PC-9 (cell line): ENCODE results near the gene SLC22A3. TPM values are rescaled to one million over a fixed set of nuclear protein-coding genes. Genes with fewer than 3 reads are reported as not detected.
A peak's percentile ranks its signal among the peaks of the same experiment; 100 is the strongest.

ENCODE experiments used
- Bru-seq: library from RNA; stranded (reverse); fragments of 400-500 nt; gene quantifications from one replicate; lab custom pipeline; 2021; lab: Mats Ljungman, UMichigan
- BruChase-seq, 2 experiments: library from RNA; stranded (reverse); fragments of 400-500 nt; gene quantifications; one replicate each; lab custom pipeline; 2021; lab: Mats Ljungman, UMichigan
- BruUV-seq: library from RNA; stranded (reverse); fragments of 400-500 nt; replicated peaks from 2 replicates; lab custom pipeline; 2021; lab: Mats Ljungman, UMichigan
- CTCF ChIA-PET: fragments of 300-600 bp; sonication (Branson Sonifier 250); formaldehyde crosslinking; loops from one replicate; lab custom pipeline; 2022; ENCODE audit warnings: antibody characterized with exemption; lab: Charles Lee
- POLR2A ChIA-PET: fragments of 300-600 bp; sonication (Branson Sonifier 250); formaldehyde crosslinking; loops from one replicate; lab custom pipeline; 2022; ENCODE audit warnings: antibody characterized with exemption; ENCODE audit not compliant: unreplicated experiment; lab: Charles Lee
- DNase-seq, 2 experiments: peaks; one replicate each; pipeline versions ENCODE4 v3.0.0 to v3.0.0-alpha.2; 2015 to 2022; ENCODE audit warnings: mixed read lengths in 1 of 2
- H2AFZ ChIP-seq: fragments of 200-600 bp; sonication (generic); 2 replicates; pipeline ENCODE4 v1.8.1; 2017; ENCODE audit warnings: antibody characterized with exemption
- H3F3A ChIP-seq: fragments of 200-600 bp; sonication (generic); 2 replicates; pipeline ENCODE4 v1.8.1; 2017; ENCODE audit warnings: antibody characterized with exemption, mild to moderate bottlenecking, low read depth; ENCODE audit not compliant: insufficient read depth
- H3K27ac ChIP-seq: fragments of 200-600 bp; sonication (generic); 2 replicates; pipeline ENCODE4 v1.6.1; 2016; ENCODE audit warnings: mixed run types
- H3K27me3 ChIP-seq: fragments of 200-600 bp; sonication (generic); 2 replicates; pipeline ENCODE4 v1.6.1; 2016; ENCODE audit warnings: low read depth, mixed run types; ENCODE audit not compliant: insufficient read depth
- H3K36me3 ChIP-seq: fragments of 200-600 bp; sonication (generic); 2 replicates; pipeline ENCODE4 v1.6.1; 2016; ENCODE audit warnings: low read depth, mixed run types
- H3K4me1 ChIP-seq: fragments of 200-600 bp; sonication (generic); replicated peaks from 2 replicates; pipeline ENCODE4 v1.6.1; 2016; ENCODE audit warnings: mixed run types; ENCODE audit not compliant: insufficient read depth
- H3K4me2 ChIP-seq: fragments of 200-600 bp; sonication (generic); 2 replicates; pipeline ENCODE4 v1.6.1; 2017; ENCODE audit warnings: mixed run types
- H3K4me3 ChIP-seq: fragments of 200-600 bp; sonication (generic); 2 replicates; pipeline ENCODE4 v1.6.1; 2016; ENCODE audit warnings: mixed run types
- H3K79me2 ChIP-seq: fragments of 200-600 bp; sonication (generic); 2 replicates; pipeline ENCODE4 v1.6.1; 2017; ENCODE audit warnings: low read depth, mixed run types
- H3K9me2 ChIP-seq: fragments of 200-600 bp; sonication (generic); 2 replicates; pipeline ENCODE4 v1.8.1; 2017; ENCODE audit warnings: mild to moderate bottlenecking; ENCODE audit not compliant: insufficient read depth
- H3K9me3 ChIP-seq: fragments of 200-600 bp; sonication (generic); 2 replicates; pipeline ENCODE4 v1.8.1; 2016; ENCODE audit warnings: low read depth; ENCODE audit not compliant: insufficient read depth
- H4K20me1 ChIP-seq: fragments of 200-600 bp; sonication (generic); 2 replicates; pipeline ENCODE4 v1.8.1; 2017; ENCODE audit not compliant: insufficient read depth
- EZH2 ChIP-seq: fragments of 200-600 bp; sonication (generic); IDR thresholded peaks from 2 replicates; pipeline ENCODE4 v1.8.0; 2017; ENCODE audit warnings: antibody characterized with exemption, low read depth
- intact Hi-C: fragments of 100-400 bp; cut with micrococcal nuclease; formaldehyde crosslinking; loops from one replicate; pipeline ENCODE4 v1.10.0; 2022; ENCODE audit not compliant: unreplicated experiment
- long read RNA-seq: library from polyadenylated mRNA; stranded (forward); transcript quantifications from one replicate; pipeline ENCODE4 v2.0.0, GENCODE V29; 2022
- total RNA-seq: library from RNA; stranded (reverse); gene quantifications from 2 replicates; pipeline ENCODE4 v1.2.3, GENCODE V29; 2021
- TF ChIP-seq, protein P1 (sequence below): fragments of 200-600 bp; sonication (generic); conservative IDR thresholded peaks from 2 replicates; pipeline ENCODE4 v1.6.1; 2017; ENCODE audit warnings: mixed run types, antibody characterized with exemption, mild to moderate bottlenecking, moderate library complexity

Gene SLC22A3, protein sequence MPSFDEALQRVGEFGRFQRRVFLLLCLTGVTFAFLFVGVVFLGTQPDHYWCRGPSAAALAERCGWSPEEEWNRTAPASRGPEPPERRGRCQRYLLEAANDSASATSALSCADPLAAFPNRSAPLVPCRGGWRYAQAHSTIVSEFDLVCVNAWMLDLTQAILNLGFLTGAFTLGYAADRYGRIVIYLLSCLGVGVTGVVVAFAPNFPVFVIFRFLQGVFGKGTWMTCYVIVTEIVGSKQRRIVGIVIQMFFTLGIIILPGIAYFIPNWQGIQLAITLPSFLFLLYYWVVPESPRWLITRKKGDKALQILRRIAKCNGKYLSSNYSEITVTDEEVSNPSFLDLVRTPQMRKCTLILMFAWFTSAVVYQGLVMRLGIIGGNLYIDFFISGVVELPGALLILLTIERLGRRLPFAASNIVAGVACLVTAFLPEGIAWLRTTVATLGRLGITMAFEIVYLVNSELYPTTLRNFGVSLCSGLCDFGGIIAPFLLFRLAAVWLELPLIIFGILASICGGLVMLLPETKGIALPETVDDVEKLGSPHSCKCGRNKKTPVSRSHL
- not detected in 2 replicates for total RNA-seq
- Bru-seq, nascent RNA: percentile 2 among the genes with signal in this experiment
- BruChase-seq, experiment 1, labeled RNA remaining after a 2-hour chase: percentile 3 among the genes with signal in this experiment
- not detected for BruChase-seq, experiment 2, labeled RNA remaining after a 6-hour chase
- long read RNA-seq: 0 reads

DNA sequence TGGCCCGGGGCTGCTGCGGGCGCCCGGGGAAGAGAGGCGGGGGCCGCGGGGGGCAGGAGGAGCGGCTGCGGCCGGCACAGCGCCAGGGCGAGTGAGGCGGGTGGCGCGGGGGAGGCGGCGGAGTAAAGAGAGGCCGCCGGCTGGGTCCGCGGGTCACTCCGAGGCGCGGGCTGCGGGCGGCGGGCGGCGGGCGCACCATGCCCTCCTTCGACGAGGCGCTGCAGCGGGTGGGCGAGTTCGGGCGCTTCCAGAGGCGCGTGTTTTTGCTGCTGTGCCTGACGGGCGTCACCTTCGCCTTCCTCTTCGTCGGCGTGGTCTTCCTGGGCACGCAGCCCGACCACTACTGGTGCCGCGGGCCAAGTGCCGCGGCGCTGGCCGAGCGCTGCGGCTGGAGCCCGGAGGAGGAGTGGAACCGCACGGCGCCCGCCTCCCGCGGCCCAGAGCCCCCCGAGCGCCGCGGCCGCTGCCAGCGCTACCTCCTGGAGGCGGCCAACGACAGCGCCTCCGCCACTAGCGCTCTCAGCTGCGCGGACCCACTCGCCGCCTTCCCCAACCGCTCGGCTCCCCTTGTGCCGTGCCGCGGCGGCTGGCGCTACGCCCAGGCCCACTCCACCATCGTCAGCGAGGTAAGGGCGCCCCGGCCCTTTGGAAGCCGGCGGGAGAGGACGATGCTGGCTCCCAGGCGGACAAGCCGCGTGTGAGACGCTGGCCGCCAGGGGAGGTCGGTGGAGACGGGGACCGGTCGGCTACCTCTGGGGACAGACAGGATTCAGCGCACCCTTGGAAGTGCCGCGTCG, at the start of gene SLC22A3:
TSS of gene SLC22A3 (plus strand) at position 156 of the 797 bp plus-strand sequence. CDS start at position 198, 42 bp downstream.
- Histone ChIP-seq H3K27ac (no peak within 1 kb of the TSS), H3K4me2 (no peak within 1 kb of the TSS), H3K9me2 (no peaks in the 10 kb centered on the region), H3K9me3 (no peaks in the 10 kb centered on the region), H3K27me3 (no peaks in the 10 kb centered on the region), H3K4me1 (no peaks in the 10 kb centered on the region), H3K79me2 (no peaks in the 10 kb centered on the region), H2AFZ (no peak within 1 kb of the TSS), H3F3A (no peaks in the 10 kb centered on the region), H3K36me3 (no peaks in the 10 kb centered on the region), H4K20me1 (no peaks in the 10 kb centered on the region), H3K4me3 (no peak within 1 kb of the TSS)
- DNase-seq: no peak
- POLR2A ChIA-PET: no interaction called here
- TF ChIP-seq EZH2: no peak
- TF ChIP-seq, protein P1, sequence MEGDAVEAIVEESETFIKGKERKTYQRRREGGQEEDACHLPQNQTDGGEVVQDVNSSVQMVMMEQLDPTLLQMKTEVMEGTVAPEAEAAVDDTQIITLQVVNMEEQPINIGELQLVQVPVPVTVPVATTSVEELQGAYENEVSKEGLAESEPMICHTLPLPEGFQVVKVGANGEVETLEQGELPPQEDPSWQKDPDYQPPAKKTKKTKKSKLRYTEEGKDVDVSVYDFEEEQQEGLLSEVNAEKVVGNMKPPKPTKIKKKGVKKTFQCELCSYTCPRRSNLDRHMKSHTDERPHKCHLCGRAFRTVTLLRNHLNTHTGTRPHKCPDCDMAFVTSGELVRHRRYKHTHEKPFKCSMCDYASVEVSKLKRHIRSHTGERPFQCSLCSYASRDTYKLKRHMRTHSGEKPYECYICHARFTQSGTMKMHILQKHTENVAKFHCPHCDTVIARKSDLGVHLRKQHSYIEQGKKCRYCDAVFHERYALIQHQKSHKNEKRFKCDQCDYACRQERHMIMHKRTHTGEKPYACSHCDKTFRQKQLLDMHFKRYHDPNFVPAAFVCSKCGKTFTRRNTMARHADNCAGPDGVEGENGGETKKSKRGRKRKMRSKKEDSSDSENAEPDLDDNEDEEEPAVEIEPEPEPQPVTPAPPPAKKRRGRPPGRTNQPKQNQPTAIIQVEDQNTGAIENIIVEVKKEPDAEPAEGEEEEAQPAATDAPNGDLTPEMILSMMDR: no peak
- intact Hi-C loops: no loop called here
- CTCF ChIA-PET: no interaction called here
- BruUV-seq: no TSS peak

DNA sequence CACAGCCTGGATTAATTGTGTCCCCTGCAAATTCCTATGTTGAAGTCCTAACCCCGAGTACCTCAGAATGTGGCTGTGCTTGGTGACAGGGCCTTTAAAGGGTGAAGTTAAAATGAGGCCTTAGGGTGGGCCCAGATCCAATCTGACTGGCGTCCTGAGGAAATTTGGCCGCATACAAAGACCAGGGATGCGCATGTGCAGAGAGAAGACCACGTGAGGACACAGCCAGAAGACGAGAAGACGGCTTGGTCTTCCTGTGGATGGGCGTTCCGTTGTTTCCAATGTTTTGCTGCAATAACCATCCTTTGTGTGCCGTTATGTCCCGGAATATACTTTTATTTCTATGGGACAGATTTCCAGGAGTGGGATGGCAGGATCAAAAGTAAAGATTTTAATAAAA, 48.6 kb upstream of the SLC22A3 start:
- DNase-seq: no peak
- Histone ChIP-seq H3K79me2 (no peaks in the 10 kb centered on the region), H3K36me3 (no peaks in the 10 kb centered on the region), H2AFZ (no peak overlapping the region), H3K9me3 (no peaks in the 10 kb centered on the region), H3K27ac (no peak overlapping the region), H3K27me3 (no peaks in the 10 kb centered on the region), H4K20me1 (no peaks in the 10 kb centered on the region), H3K9me2 (no peaks in the 10 kb centered on the region), H3K4me2 (no peak overlapping the region), H3K4me3 (no peak overlapping the region), H3F3A (no peaks in the 10 kb centered on the region), H3K4me1 (no peaks in the 10 kb centered on the region)
- TF ChIP-seq, protein P1: no peak
- TF ChIP-seq EZH2: no peak
- ChIA-PET POLR2A (no interaction called here), CTCF (no interaction called here)
- no TSS peak for BruUV-seq
- intact Hi-C loops: no loop called here

DNA sequence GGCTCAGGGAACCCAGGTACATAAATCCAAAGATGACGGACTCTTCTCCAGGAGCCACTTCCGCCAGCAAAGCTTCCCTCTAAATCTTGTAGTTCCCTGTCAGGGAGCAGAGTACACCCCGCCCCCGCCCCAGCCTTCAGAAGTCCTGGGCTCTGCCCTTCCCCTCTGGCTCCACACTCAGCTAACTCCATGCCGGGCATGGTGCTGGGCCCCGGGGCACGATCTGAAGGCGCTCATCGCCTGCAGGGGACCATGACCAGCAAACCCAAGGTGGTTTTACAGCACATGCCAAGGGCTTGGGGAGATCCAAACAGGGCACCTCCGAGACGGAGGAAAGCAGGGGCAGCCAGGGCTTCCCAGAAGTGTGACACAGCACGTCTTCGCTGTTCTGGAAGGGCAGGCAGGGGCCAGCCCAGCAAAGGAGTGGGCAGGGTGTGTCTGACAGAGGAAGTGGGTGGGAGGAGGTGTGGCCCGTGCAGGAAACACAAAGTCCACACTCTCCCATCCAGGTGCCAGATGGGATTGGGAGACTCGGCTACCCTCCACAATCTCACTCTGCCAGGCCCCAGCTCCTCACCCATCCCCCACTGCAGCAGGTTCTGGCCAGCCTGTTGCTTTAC, 48.0 kb upstream of the SLC22A3 start:
- Histone ChIP-seq H3K27ac (no peak overlapping the region), H3K9me3 (no peaks in the 10 kb centered on the region), H3K36me3 (no peaks in the 10 kb centered on the region), H3K27me3 (no peaks in the 10 kb centered on the region), H3K4me1 (no peaks in the 10 kb centered on the region), H3F3A (no peaks in the 10 kb centered on the region), H3K4me2 (peak overlapping the region; percentile 16; the same call in 1 of the 2 replicates), H4K20me1 (no peaks in the 10 kb centered on the region), H3K9me2 (no peaks in the 10 kb centered on the region), H2AFZ (no peak overlapping the region), H3K79me2 (no peaks in the 10 kb centered on the region), H3K4me3 (no peak overlapping the region)
- intact Hi-C loops: no loop called here
- CTCF ChIA-PET: no interaction called here
- no TSS peak for BruUV-seq
- DNase-seq: no peak
- TF ChIP-seq, protein P1: no peak
- TF ChIP-seq EZH2: no peak
- POLR2A ChIA-PET: no interaction called here
